ENCODE measurements around the gene FAM9A. TPM values are rescaled to one million over a fixed set of nuclear protein-coding genes. Genes with fewer than 3 reads are reported as not detected.

The FAM9A gene
- not detected for total RNA-seq
- under 1 TPM in 5 of 6 donors, not detected in 1; 0.08 to 0.43 (median 0.24) TPM for polyA plus RNA-seq (ENCODE audit: insufficient read length in 6 of 6)
- long read RNA-seq, donor 1 = 0 reads
- long read RNA-seq, donor 2 = 0 reads
- long read RNA-seq, donor 3 = 0 reads
- long read RNA-seq, donor 4 = 0 reads
- long read RNA-seq, donor 5 = 0 reads
- long read RNA-seq, donor 6 = 0 reads
- long read RNA-seq, donor 7 = 0 reads
- long read RNA-seq, donor 8 = 0 reads
- long read RNA-seq, donor 9 = 0 reads
- long read RNA-seq, donor 10 = 0 reads
- long read RNA-seq, donor 11 = 0 reads
- long read RNA-seq, donor 12 = 0 reads

DNA sequence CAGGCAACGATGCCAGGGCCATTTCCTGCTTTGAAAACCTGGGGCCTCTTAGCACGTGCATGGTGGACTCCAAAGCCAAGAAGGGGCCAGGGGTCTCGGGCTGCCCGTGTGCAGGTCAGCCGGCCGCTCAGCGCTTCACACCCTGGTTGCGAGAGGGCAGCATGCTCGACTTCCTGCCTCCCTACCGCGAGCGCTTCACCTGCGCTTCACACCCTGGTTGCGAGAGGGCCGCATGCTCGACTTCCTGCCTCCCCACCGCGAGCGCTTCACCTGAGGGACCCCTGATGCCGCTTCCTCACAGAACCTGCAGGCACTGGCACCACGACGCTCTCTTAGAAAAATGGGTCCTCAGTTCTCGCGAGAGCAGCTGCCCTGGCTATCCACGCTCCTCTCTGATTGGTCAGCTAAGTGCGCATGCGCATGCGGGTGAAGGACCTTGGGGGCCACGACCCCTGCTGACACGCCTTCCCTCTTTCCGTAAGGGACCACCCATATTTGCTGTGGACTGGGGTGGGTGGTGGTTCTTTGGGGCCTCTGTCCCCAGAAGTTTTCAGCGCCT is at the start of gene FAM9A:
Gene FAM9A (minus strand): TSS at position 343 of the 559 bp plus-strand sequence. CDS start 1,212 bp downstream, outside the sequence.
- no peak for ATAC-seq
- Histone ChIP-seq H3K36me3 (no peaks in the 10 kb centered on the region), H3K4me1 (no peaks in the 10 kb centered on the region), H3K27ac (no peak within 1 kb of the TSS), H3K4me3 (no peak within 1 kb of the TSS), H3K9me3 (no peaks in the 10 kb centered on the region), H3K27me3 (no peaks in the 10 kb centered on the region)
- no peak for DNase-seq
- TF ChIP-seq, protein P1, sequence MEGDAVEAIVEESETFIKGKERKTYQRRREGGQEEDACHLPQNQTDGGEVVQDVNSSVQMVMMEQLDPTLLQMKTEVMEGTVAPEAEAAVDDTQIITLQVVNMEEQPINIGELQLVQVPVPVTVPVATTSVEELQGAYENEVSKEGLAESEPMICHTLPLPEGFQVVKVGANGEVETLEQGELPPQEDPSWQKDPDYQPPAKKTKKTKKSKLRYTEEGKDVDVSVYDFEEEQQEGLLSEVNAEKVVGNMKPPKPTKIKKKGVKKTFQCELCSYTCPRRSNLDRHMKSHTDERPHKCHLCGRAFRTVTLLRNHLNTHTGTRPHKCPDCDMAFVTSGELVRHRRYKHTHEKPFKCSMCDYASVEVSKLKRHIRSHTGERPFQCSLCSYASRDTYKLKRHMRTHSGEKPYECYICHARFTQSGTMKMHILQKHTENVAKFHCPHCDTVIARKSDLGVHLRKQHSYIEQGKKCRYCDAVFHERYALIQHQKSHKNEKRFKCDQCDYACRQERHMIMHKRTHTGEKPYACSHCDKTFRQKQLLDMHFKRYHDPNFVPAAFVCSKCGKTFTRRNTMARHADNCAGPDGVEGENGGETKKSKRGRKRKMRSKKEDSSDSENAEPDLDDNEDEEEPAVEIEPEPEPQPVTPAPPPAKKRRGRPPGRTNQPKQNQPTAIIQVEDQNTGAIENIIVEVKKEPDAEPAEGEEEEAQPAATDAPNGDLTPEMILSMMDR (IDR thresholded peaks at IDR 0.05) = no peak
- intact Hi-C loops (cut with DNase I) = no loop called here

DNA sequence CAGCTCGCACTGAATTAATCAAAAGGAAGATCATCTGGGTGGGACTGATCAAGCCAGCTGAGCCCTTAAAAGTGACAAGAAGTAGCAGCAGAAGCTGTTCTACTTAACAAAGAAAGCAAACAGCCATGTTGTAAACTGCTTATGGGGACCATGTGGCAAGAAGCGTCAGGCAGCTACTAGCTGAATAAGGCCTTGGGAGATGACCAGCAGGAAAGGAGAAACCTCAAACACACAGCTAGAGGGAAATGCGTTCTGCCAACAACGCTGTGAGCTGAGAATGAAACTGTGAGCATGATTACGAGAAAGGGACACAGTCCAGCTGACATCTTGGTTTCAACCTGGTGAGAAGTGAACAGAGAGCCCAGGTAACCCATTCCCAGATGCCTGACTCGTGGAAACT is 49.3 kb upstream of the FAM9A start:
- H3K4me3 ChIP-seq = no peak overlapping the region
- H3K36me3 ChIP-seq = no peaks in the 10 kb centered on the region
- H3K4me1 ChIP-seq = no peaks in the 10 kb centered on the region
- intact Hi-C loops (cut with DNase I) = no loop called here
- ATAC-seq (no peak), DNase-seq (no peak)
- H3K9me3 ChIP-seq = no peaks in the 10 kb centered on the region
- no peak overlapping the region for H3K27ac ChIP-seq
- TF ChIP-seq, protein P1 (IDR thresholded peaks at IDR 0.05) = no peak
- peaks cover 0 to 3% of the 10 kb centered on the region in 2 donors for H3K27me3 ChIP-seq

DNA sequence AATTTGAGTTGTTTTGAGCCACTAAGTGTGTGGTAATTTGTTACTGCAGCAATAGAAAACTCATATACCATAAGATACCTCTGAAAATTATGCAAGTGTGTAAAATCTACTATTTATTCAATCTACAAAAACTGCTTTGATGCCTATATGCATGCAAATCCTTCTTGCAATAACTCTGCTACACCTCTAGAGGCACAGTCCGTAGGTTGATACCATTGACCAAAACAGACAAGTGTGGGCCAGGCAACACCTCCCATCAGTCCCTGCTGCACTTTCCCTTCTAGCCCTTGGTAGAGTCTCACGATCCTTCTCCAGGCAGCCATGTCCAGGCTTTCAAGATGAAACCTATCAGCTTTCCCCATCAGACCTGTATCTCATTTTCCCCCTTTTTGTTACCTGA is 48.8 kb upstream of the FAM9A start:
- TF ChIP-seq, protein P1 (IDR thresholded peaks at IDR 0.05) = no peak
- Histone ChIP-seq H3K27me3 (peaks cover 0 to 3% of the 10 kb centered on the region in 2 donors), H3K27ac (no peak overlapping the region)

DNA sequence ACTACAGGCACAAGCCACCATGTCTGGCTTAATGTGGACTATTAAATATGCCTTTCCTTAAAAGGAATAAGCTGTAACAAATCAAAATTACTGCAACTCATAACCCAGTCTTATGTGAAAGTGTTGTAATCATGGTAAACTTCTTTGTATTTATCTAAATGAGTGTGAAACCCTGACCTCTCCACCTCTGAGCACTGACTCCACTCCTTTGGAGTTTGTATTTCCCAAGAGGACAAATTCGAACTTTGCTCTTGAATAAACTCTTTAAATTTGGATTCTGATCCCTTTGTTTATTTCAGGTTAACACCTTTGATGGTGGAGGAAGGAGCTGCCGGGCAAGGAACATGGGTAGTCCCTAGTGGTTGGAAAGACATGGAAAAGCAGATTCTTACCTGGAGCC is 48.3 kb upstream of the FAM9A start:
- intact Hi-C loops (cut with DNase I) = no loop called here
- H3K4me1 ChIP-seq = no peaks in the 10 kb centered on the region
- DNase-seq = no peak
- TF ChIP-seq, protein P1 (IDR thresholded peaks at IDR 0.05) = no peak
- H3K9me3 ChIP-seq = no peaks in the 10 kb centered on the region
- H3K36me3 ChIP-seq = no peaks in the 10 kb centered on the region
- H3K27ac ChIP-seq = no peak overlapping the region
- ATAC-seq = no peak
- no peak overlapping the region for H3K4me3 ChIP-seq
- H3K27me3 ChIP-seq = peaks cover 0 to 3% of the 10 kb centered on the region in 2 donors

More for the DNA sequence above, 48.8 kb upstream of the FAM9A start:
- Histone ChIP-seq H3K4me3 (no peak overlapping the region), H3K9me3 (no peaks in the 10 kb centered on the region), H3K4me1 (no peaks in the 10 kb centered on the region), H3K36me3 (no peaks in the 10 kb centered on the region)
- DNase-seq (no peak), ATAC-seq (no peak)
- intact Hi-C loops (cut with DNase I) = no loop called here

DNA sequence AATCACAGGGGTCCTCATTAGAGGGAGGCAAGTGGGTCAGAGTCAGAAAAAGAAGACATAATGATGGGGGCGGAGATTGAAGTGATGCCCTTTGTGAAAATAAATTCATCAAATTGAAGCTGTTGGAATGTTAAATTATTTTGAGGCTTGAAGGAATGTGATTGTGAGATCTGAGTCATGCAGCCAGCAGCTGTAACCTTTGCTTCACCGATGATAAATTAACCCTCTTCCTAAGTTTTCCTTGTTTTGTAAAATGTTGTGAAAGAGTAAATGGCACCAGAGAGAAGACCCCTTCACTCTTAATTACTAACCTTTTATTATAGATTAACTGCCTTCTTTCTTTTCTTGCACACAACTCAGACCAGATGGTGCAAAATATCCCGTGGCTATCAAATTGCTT is 47.7 kb upstream of the FAM9A start:
- intact Hi-C loops (cut with DNase I) = no loop called here
- no peak for DNase-seq
- TF ChIP-seq, protein P1 (IDR thresholded peaks at IDR 0.05) = no peak
- H3K9me3 ChIP-seq = no peaks in the 10 kb centered on the region
- no peaks in the 10 kb centered on the region for H3K4me1 ChIP-seq
- H3K36me3 ChIP-seq = no peaks in the 10 kb centered on the region
- ATAC-seq = no peak
- H3K27me3 ChIP-seq = peaks cover 0 to 3% of the 10 kb centered on the region in 2 donors
- H3K4me3 ChIP-seq = no peak overlapping the region
- H3K27ac ChIP-seq = no peak overlapping the region
